ENCODE data around the gene NINJ2.

GRCh38 chr12:611721-612120 is 51.5 kb downstream of the NINJ2 start:
- TF ChIP-seq CTCF (IDR thresholded peaks at IDR 0.05) (no peak), POLR2A (IDR thresholded peaks at IDR 0.05) (no peak)

Measured in esophagus squamous epithelium (tissue), 4 donors.